GM18951 (cell line): ENCODE results near the gene MSH6.

Source experiments
- POLR2A ChIP-seq: IDR thresholded peaks from 4 replicates; pipeline ENCODE4 v1.6.1; 2011; ENCODE audit warnings: mild to moderate bottlenecking; ENCODE audit not compliant: insufficient read length, insufficient read depth; ENCODE audit errors: extremely low read depth
- in situ Hi-C: fragments of 300-500 bp; cut with MboI; formaldehyde crosslinking; loops from one replicate; pipeline ENCODE4 v1.12.0; 2022; ENCODE audit warnings: low sequenced_read_pairs, mixed read lengths, inconsistent platforms; ENCODE audit not compliant: unreplicated experiment

The MSH6 gene

DNA sequence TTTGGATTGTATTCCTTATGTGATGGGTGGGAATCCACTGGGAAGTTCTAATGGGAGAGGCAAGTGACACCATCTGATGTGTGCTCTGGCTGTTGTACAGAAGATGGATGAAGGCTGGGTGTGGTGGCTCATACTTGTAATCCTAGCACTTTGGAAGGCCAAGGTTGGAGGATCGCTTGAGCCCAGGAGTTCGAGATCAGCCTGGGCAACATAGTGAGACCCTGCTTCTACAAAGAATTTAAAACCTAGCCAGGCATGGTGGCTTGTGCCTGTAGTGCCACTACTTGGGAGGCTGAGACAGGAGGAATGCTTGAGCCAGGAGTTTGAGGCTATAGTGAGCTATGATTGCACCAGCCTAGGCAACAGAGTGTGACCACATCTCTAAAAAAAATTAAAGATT, 10.6 kb upstream of the MSH6 start:
- in situ Hi-C loops, result no loop called here
- no peak for TF ChIP-seq POLR2A

DNA sequence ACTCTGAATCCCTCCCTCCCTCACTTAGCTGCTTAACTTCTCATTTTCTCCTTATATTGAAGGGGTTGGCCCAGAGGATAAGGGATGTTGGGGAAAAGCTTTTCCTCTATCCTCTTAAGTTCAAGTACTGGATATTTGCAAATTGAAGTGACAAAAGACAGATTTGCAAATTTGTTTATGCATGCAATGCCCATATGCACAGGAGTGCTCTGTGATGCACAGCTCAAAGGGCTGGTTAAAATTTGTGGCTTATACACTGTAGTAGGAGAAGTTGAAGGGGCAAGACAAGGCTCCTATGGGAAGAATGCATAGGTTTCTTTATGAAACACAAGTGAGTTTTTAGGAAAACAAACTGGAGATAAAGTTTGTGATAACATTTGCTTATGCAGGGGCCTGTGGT, 8.4 kb upstream of the MSH6 start:
- in situ Hi-C loops, result no loop called here
- TF ChIP-seq POLR2A, result no peak

DNA sequence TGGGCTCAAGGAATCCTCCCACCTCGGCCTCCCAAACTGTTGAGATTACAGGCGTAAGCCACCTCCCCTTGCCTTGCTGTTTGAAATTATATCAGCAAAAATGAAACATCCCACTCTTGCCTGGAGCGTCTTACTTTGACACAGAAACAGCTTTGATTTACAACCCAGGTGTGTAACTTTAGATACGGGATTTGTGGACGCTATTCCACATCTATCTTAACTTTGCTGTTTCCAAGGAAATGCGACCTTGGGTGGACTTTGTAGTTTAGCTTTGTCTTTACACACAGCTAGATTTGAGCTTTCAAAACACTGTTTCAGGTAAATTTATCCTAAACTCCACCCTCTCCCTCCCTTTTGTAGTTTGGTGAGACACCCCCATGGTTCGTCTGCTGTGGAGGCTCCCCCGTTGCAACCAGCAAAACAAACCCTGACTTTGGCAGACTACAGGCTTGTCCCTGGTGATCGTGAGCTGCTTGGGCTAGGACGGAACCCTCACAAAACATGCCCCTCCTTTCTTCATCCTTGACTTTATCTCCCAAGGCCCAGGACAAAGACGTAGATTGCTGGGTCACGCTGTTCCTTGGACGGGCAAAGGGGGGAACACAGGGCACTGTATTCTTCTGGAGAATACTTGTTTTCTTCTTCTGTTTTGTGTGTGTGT, 5.5 kb upstream of the MSH6 start:
- TF ChIP-seq POLR2A, result no peak
- in situ Hi-C loops, result no loop called here

DNA sequence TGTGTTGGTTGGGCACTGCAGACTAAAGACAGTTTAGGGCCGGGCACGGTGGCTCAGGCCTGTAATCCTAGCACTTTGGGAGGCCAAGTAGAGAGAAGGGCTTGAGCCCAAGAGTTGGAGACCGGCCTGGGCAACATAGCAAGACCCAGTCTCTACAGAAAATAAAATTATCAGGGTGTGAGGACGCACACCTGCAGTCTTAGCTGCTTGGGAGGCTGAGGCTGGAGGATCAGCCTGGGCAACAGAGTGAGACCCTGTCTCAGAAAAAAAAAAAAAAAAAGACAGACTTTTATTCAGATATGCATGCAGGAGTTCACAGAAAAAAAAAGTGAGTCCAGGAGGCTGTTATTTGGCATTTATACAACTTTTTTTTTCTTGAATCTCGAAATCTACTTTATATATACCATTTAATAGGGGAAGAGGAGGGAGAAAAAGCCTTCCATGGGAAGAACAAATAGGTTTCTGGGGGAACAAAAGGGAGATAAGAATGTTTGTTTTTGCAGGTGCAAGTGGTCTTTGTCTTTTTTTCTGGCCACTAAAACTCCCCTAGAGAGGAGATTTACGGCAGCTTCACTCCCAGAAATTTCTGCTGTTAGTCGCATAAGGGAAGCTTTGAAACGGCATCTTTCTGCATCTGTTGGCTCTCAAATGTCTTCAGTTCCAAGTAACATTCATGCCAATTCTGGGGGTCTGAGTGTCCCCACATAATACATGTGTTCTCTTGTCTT, 4.1 kb upstream of the MSH6 start:
- in situ Hi-C loops, result no loop called here
- no peak for TF ChIP-seq POLR2A

DNA sequence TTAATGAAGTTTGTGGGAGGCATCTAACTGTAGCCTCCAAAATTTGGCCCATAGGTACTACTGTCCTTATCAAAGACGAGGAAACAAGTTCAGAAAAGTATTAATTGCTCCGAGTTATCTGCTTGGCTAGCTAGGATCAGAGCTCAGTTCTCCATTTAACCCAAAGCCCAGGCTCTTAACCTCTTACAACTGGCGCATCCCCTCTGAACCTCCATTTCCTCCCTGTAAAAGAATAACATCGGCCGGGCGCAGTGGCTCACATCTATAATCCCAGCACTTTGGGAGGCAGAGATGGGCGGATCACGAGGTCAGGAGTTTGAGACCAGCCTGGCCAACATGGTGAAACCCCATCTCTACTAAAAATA, 3.5 kb upstream of the MSH6 start:
- no peak for TF ChIP-seq POLR2A
- in situ Hi-C loops, result no loop called here

DNA sequence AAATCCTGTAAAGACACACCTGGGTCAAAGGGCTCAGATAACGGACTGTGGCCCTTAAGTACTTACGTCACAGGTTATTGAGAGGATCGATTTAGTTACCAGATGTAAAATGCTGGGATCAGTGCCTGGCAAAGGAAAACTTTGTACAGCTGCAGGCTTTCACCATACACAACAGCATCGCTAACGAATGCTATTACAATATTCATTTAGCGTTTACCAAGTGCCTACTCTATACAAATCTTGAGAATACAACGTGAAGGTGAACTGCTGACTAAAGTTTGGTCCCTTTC, 619 bp upstream of the MSH6 start:
- no peak for TF ChIP-seq POLR2A
- in situ Hi-C loops, result no loop called here

DNA sequence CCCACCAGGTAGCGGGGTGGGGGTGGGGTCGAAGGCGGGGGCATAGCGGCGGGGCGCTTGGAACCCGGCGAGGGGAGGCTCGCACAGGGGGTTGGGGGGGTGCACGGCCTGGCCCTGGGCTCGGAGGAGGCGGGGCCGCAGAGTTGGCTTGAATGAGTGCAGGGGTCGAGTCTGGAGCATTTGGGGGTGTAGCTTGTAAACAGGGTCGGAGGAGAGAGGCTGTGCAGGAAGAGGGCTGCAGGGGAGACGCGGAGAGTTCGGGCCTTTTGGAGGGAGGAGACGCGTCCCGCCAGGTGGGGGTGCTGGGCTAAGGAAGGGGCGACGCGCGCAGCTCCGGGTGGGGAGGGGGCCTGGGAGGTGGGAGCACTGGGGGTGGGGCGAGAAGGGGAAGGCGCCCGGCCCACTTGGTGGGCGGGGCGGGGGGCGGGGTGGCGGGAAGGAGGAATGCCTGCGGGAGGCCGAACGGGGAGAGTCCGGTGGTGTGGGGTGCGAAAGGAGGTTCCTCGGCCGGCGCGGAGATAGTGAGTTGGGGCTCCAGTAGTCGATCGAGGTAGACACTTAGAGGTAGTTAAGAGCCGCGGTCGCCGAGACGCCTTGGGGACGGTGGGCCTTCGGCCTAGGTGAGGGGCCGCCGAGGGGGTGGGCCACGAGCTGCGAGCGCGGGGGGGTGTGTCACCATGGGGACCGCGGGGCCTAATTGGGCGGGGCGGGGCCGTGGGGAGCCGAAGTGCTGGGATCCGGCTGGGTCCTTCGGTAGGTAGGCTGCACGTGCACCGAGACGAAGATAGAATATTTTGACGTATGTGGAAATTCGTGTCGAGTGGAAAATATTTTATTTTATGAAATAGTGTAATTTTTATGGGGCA, 774 bp downstream of the MSH6 start:
- in situ Hi-C loops, result no loop called here
- TF ChIP-seq POLR2A, result no peak

DNA sequence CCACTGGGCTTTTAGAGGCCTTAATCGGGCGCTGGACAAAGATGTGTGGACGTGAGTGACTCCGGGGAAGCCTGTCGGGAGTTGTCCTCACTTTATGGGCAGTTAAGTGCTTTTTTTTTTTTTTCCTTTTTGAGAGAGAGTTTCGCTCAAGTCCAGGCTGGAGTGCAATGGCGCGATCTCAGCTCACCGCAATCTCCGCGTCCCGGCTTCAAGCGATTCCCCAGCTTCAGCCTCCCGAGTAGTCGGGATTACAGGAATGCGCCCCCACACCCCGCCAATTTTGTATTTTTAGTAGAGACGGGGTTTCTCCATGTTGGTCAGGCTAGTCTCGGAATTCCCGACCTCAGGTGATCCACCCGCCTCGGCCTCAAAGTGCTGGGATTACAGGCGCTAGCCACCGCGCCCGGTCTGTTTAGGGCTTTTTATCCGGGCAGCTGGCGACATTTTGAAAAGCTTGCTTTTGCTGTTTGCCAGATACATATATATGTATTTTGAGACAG, 1.5 kb downstream of the MSH6 start:
- TF ChIP-seq POLR2A, result no peak
- in situ Hi-C loops, result no loop called here

DNA sequence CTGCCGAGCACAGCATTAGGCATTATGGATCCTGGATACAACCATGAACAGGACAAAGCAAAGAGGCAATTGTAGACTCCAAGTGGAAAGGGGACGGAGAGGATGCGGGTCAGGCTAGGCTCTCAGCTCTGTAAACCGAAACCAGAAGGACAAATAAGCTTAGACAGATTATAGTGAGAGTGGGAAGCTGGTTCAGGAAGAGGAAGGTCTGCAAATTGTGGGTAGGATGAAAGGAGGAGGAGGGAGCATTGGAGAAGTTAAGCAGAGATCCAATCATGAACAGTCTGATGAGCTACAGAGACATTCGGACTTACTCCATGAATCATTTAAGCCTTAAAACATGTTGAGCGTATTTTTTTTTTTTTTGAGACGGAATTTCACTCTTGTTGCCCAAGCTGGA, 3.0 kb downstream of the MSH6 start:
- TF ChIP-seq POLR2A, result no peak
- in situ Hi-C loops, result no loop called here

DNA sequence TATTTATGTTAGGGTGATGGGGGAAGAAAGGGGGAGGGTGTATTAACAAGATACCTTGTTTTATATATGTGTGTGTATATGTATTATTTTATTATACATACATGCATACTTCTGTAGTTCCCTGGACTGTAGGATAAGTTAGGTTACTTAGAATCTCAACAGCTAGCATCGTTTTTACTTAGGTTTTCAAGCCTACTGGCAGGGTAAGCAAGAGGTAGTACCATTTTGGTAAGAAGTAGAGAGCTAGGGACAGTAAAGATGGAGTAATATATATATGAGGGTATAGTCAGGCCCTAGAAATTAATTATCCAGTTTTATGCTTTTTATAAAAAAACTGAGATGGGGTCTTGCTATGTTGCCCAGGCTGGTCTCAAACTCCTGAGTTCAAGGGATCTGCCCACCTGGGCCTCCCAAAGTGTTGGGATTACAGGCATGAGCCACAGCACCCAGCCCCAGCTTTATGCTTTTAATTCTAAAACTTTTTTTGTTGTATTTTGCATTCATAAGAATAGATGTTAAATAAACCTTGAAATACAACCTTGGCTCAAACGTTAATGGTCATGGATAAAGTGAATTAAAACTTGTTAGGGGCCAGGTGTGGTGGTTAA, 13.2 kb downstream of the MSH6 start:
- in situ Hi-C loops, result no loop called here

DNA sequence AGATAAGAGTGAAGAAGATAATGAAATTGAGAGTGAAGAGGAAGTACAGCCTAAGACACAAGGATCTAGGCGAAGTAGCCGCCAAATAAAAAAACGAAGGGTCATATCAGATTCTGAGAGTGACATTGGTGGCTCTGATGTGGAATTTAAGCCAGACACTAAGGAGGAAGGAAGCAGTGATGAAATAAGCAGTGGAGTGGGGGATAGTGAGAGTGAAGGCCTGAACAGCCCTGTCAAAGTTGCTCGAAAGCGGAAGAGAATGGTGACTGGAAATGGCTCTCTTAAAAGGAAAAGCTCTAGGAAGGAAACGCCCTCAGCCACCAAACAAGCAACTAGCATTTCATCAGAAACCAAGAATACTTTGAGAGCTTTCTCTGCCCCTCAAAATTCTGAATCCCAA, 15.7 kb downstream of the MSH6 start:
- TF ChIP-seq POLR2A, result no peak
- in situ Hi-C loops, result no loop called here

More for the DNA sequence above, 13.2 kb downstream of the MSH6 start:
- TF ChIP-seq POLR2A, result no peak

DNA sequence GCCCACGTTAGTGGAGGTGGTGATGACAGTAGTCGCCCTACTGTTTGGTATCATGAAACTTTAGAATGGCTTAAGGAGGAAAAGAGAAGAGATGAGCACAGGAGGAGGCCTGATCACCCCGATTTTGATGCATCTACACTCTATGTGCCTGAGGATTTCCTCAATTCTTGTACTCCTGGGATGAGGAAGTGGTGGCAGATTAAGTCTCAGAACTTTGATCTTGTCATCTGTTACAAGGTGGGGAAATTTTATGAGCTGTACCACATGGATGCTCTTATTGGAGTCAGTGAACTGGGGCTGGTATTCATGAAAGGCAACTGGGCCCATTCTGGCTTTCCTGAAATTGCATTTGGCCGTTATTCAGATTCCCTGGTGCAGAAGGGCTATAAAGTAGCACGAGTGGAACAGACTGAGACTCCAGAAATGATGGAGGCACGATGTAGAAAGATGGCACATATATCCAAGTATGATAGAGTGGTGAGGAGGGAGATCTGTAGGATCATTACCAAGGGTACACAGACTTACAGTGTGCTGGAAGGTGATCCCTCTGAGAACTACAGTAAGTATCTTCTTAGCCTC, 16.2 kb downstream of the MSH6 start:
- no peak for TF ChIP-seq POLR2A
- in situ Hi-C loops, result no loop called here

DNA sequence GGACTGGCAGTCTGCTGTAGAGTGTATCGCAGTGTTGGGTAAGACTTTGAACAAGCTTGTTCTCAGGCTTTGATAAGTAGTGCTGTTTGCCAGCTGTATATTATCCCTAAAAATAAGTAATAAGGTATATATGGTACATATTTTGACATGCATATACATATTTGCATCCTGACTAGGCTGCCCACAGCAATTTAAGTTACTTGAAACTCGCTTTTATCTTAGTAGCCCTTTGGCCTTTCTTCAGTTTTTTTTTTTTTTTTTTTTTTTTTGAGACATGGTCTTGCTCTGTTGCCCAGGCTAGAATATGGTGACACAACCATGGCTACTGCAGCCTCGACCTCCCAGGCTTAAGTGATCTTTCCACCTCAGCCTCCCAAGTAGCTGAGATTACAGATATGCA, 18.2 kb downstream of the MSH6 start:
- TF ChIP-seq POLR2A, result no peak
- in situ Hi-C loops, result no loop called here
